Cardiac fibroblast (primary cell): Measurements from ENCODE around the gene ZNF653.
"Not testable (repeated sequence)": the region's sequence is repeated elsewhere in the genome, so short reads cannot be mapped to it uniquely, and the experiment has no call there.

Experiments used
- DNase-seq, 2 donors: peaks; one replicate each; pipeline versions ENCODE4 v3.0.0 to v3.0.0-alpha.2; 2010; ENCODE audit warnings: low read depth in 2 of 2
- H3K4me3 ChIP-seq, 2 donors: replicated peaks in 1 of 2; 1 replicate in 1 of 2; 2 replicates in 1 of 2; pipeline ENCODE4 v1.5.1; 2011; ENCODE audit warnings: low read depth in 2 of 2, low read length in 2 of 2, mild to moderate bottlenecking in 2 of 2, moderate library complexity in 1 of 2
- TF ChIP-seq, protein P1 (sequence below): IDR thresholded peaks from one replicate; pipeline ENCODE4 v1.5.1; 2011; ENCODE audit warnings: low read depth, mild to moderate bottlenecking, low read length, inconsistent platforms

Gene ZNF653

DNA sequence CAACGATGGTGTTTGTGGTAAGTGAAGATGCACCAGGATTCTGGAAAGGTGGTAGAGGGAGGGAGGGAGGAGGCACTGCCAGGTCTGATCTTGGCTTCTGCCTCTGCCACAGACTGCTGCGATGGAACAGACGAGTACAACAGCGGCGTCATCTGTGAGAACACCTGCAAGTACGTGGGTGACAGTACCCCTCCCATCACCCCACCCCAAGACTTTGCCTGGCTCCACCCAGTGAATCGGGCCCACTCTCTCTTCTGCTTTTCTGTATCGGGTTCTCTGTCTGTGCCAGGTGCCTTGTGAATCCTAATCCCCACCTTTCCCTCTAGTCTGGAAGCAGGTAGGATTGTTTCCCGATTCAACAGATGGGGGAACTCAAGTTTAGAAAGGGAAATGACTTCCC is 67.7 kb downstream of the ZNF653 start:
- DNase-seq = no peak
- H3K4me3 ChIP-seq = no peak overlapping the region
- TF ChIP-seq, protein P1, sequence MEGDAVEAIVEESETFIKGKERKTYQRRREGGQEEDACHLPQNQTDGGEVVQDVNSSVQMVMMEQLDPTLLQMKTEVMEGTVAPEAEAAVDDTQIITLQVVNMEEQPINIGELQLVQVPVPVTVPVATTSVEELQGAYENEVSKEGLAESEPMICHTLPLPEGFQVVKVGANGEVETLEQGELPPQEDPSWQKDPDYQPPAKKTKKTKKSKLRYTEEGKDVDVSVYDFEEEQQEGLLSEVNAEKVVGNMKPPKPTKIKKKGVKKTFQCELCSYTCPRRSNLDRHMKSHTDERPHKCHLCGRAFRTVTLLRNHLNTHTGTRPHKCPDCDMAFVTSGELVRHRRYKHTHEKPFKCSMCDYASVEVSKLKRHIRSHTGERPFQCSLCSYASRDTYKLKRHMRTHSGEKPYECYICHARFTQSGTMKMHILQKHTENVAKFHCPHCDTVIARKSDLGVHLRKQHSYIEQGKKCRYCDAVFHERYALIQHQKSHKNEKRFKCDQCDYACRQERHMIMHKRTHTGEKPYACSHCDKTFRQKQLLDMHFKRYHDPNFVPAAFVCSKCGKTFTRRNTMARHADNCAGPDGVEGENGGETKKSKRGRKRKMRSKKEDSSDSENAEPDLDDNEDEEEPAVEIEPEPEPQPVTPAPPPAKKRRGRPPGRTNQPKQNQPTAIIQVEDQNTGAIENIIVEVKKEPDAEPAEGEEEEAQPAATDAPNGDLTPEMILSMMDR = no peak

DNA sequence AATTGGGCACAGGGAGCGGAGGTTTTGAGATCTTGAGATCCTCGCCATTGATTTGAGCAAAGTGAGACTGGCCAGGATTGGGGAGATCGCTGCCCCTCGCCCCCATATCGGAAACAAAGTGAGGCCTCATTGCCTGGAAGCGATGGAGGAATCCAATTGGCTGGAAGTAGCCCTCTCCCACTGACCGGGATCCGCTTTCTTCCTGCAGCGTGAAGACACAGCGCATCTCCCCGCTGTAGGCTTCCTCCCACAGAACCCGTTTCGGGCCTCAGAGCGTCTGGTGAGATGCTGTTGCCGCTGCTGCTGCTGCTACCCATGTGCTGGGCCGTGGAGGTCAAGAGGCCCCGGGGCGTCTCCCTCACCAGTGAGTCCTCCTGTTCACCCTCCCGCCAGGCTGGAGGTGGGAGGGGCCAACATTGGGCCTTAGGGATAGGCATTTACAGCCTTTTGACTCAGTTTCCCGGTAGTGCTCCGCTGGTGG is 69.8 kb downstream of the ZNF653 start:
- peak in 1 of 2 donors; percentile 33 for DNase-seq
- TF ChIP-seq, protein P1 = no peak
- H3K4me3 ChIP-seq = peak overlapping the region; percentile 83 to 93

DNA sequence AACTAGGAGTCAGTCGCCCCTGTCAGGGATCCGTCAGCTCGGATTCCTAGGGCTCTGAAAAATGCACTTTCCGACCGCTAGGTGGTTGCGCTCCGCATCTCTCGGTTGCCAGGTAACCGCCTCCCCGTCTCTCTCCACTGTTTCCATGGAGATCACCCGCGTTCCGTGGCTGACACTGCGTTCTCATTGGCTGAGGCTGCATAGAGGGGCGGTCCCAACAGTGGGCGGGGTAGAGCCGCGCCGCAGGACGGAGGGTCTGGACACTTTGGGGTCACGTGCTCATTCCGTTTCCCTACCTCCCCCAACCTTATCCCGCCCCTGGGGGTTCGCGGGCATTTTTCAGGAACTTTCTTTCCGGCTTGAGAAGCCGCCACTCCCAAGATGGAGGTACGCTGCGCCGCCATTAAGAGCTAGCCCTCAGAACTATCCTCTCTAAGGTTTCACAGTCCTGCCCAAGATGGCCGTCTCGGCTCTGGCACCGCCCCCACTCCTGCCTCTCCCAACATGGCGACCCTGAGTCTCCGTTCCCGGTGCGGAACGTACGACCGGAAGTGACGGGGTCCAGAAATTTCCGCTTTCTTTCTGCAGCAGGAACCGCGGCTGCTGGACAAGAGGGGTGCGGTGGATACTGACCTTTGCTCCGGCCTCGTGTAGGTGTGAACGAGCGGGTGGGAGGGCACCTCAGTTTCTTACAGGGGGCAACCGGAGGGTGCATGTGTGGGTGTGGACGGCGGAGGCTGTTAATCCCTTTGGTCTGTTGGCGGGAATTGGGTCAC is 70.4 kb downstream of the ZNF653 start, which contains the start of the genes ODAD3 and PRKCSH:
TSS of gene ODAD3 (minus strand) at position 65 of the 776 bp plus-strand sequence. CDS start 105 bp downstream, outside the sequence.
TSS of gene PRKCSH (plus strand) at position 579 of the 776 bp plus-strand sequence. CDS start 483 bp downstream, outside the sequence.
- peak; percentile 100 for DNase-seq
- TF ChIP-seq, protein P1 = peak; percentile 86
- H3K4me3 ChIP-seq = peak within 1 kb of the TSS; percentile 83 to 93

DNA sequence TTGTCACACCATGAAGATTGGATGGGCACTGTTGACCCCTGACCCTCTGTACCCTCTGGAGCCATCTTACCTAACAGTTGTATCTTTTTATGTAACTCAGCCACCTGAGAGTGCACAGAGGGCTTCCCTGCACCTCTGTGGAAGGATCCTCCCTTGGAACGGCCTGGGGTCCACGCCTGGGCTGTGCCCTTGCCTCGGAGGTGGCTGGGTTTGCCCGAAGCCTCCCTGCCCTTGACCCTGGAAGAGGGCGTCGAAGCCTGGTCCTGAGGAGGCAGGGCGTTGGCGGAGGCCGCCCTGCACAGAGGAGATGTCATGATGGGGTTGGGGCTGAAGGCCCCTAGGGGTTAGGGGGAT is 71.0 kb downstream of the ZNF653 start:
- TF ChIP-seq, protein P1 = no peak
- H3K4me3 ChIP-seq = peak overlapping the region; percentile 41 to 55
- DNase-seq = no peak

DNA sequence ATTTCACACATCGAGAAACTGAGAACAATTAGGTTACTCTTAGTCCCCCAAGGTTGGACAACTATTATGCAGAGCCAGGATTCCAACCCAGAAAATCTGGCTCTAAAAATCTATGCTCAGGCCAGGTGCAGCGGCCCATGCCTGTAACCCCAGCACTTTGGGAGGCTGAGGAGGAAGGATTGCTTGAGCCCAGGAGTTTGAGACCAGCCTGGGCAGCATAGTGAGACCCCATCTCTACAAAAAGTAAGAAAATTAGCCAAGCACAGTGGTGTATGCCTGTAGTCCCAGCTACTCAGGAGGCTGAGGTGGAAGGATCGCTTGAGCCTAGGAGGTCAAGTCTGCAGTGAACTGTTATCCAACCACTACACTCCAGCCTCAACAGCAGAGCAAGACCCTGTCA is 72.1 kb downstream of the ZNF653 start:
- not testable (repeated sequence) for H3K4me3 ChIP-seq, DNase-seq
